Mucosa of descending colon (tissue), 3 donors: ENCODE data around the gene MRC1. TPM values are rescaled to one million over a fixed set of nuclear protein-coding genes. Genes with fewer than 3 reads are reported as not detected.

Experiments used
- ATAC-seq: fragments of 200-7000 bp; cut with Tn5 transposase; one replicate; pipeline ENCODE4 v1.9.1; 2020; ENCODE audit warnings: mild to moderate bottlenecking, moderate library complexity
- DNase-seq, 3 donors: peaks; one replicate each; pipeline ENCODE4 v3.0.0-alpha.2; 2020
- H3K36me3 ChIP-seq: fragments of 200-600 bp; one replicate; pipeline ENCODE4 v1.8.0; 2021; ENCODE audit warnings: low read depth, mild to moderate bottlenecking
- H3K4me1 ChIP-seq: fragments of 200-600 bp; one replicate; pipeline ENCODE4 v1.8.0; 2021; ENCODE audit warnings: low read depth, mild to moderate bottlenecking
- H3K4me3 ChIP-seq: fragments of 200-600 bp; one replicate; pipeline ENCODE4 v1.8.0; 2021; ENCODE audit warnings: mild to moderate bottlenecking
- H3K9me3 ChIP-seq: fragments of 200-600 bp; one replicate; pipeline ENCODE4 v1.8.0; 2021; ENCODE audit warnings: mild to moderate bottlenecking
- intact Hi-C, 2 donors: fragments of 100-400 bp; cut with DNase I in 1 of 2; cut with micrococcal nuclease in 1 of 2; formaldehyde crosslinking; loops; one replicate each; pipeline versions ENCODE4 v1.11.0 to v1.11.1; 2022; cut with DNase I, micrococcal nuclease
- total RNA-seq, 3 donors: library from RNA; stranded (reverse); fragmentation: NEBNext Ultra II Directional in 2 of 3; extraction: Animal tissue kit (Norgen Biotek cat#: 25700) in 2 of 3; gene quantifications; one replicate each; pipeline versions ENCODE4 v1.2.1 to v1.2.4, GENCODE V29; 2021 to 2023
- TF ChIP-seq, protein P1 (sequence below): fragments of 200-600 bp; IDR thresholded peaks from one replicate; pipeline ENCODE4 v1.8.0; 2022; ENCODE audit warnings: antibody characterized with exemption, mild to moderate bottlenecking
- donor health status: DM: no; HTN: no; CAD: no; lungs with moderate emphysema.
- donor health status: DM: no; HTN: no; CAD: no.
- donor health status: DM: no; HTN: yes; CAD: no.

MRC1 gene
- total RNA-seq, 3 donors from 2014 or later: 6.9 to 48.4 (median 43.0) TPM

DNA sequence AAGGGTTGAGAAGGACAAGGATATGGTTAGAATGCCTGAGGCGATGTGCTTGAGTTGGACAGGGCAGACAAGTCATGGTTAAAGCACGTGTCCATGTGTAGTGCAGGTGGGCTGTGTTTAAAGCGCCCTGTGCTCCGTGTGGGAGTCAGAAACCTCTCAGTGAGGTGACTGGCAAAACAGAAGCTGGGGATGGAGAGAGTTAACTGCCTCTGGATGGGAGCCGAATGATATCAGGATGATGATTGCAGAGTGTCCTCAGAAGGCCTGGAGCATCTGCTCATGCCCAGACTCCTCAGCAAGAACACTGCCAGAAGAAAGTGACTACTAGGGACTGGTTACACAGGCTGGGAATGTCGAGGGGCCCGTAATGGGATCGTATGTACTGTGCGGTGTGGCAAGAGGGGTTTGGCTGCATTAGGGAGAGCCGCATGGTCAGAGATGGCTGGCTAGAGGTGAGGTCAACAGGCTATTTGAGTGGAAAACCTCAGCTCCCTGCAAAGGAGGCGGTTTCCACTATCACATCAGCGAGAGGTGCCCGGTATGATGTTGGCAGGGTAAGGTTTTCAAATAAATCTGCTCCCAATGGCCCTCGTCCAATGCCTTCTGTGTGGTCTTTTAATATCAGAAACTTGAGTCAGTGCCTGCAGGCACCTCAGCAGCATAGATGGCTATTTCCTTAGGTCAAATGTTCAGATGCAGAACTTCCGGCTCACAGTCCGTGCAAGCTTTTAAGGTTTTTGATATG is 26.1 kb upstream of the MRC1 start:
- intact Hi-C loops: no loop called here
- no peak for DNase-seq
- Histone ChIP-seq H3K9me3 (no peaks in the 10 kb centered on the region), H3K36me3 (no peaks in the 10 kb centered on the region), H3K4me1 (peaks cover 2% of the 10 kb centered on the region), H3K4me3 (no peak overlapping the region)
- TF ChIP-seq, protein P1, sequence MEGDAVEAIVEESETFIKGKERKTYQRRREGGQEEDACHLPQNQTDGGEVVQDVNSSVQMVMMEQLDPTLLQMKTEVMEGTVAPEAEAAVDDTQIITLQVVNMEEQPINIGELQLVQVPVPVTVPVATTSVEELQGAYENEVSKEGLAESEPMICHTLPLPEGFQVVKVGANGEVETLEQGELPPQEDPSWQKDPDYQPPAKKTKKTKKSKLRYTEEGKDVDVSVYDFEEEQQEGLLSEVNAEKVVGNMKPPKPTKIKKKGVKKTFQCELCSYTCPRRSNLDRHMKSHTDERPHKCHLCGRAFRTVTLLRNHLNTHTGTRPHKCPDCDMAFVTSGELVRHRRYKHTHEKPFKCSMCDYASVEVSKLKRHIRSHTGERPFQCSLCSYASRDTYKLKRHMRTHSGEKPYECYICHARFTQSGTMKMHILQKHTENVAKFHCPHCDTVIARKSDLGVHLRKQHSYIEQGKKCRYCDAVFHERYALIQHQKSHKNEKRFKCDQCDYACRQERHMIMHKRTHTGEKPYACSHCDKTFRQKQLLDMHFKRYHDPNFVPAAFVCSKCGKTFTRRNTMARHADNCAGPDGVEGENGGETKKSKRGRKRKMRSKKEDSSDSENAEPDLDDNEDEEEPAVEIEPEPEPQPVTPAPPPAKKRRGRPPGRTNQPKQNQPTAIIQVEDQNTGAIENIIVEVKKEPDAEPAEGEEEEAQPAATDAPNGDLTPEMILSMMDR: no peak
- ATAC-seq: peak; percentile 23

DNA sequence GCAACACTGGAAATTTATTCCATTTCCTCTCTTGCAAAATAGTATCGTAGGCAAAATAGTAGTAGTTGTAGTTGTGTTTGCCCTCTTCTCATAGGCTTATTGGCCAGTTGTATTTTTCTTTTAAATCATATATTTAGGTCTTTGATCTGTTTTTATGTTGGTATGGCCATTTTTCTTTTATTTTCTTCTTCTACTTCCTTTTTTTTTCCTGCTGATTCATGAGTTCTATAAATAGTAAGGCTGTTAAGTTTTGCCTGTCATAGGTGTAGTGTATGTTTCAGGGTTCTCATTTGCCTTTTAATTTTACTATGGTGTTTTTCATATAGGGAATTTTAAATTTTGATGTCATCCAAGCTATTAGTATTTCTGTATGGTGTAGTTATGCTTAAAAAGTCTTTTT is 25.4 kb upstream of the MRC1 start:
- TF ChIP-seq, protein P1: no peak
- Histone ChIP-seq H3K4me1 (peaks cover 2% of the 10 kb centered on the region), H3K9me3 (no peaks in the 10 kb centered on the region), H3K4me3 (no peak overlapping the region), H3K36me3 (no peaks in the 10 kb centered on the region)
- intact Hi-C loops: no loop called here
- ATAC-seq (peak; percentile 14), DNase-seq (no peak)

DNA sequence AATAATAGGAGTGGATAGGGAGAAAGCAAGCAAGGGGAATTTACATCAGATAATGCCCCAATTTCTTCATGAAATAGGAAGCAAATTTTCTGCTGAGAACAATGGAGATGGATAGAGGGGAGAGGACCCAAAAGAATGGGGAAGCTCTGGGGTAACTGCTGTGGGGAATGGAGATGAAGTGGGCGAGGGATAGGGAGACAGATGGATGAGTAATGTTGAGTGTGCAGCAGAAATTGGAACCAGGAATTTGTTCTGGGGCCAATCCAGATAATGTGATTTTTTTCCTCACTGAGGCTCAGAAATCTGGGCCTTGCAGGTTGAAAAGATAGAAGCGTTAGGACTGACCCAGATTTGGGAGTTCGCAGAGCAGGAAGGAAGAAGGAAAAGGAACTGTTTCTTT is 24.5 kb upstream of the MRC1 start:
- ATAC-seq (no peak), DNase-seq (no peak)
- Histone ChIP-seq H3K4me1 (peaks cover 2% of the 10 kb centered on the region), H3K9me3 (no peaks in the 10 kb centered on the region), H3K4me3 (no peak overlapping the region), H3K36me3 (no peaks in the 10 kb centered on the region)
- intact Hi-C loops: no loop called here
- TF ChIP-seq, protein P1: no peak

DNA sequence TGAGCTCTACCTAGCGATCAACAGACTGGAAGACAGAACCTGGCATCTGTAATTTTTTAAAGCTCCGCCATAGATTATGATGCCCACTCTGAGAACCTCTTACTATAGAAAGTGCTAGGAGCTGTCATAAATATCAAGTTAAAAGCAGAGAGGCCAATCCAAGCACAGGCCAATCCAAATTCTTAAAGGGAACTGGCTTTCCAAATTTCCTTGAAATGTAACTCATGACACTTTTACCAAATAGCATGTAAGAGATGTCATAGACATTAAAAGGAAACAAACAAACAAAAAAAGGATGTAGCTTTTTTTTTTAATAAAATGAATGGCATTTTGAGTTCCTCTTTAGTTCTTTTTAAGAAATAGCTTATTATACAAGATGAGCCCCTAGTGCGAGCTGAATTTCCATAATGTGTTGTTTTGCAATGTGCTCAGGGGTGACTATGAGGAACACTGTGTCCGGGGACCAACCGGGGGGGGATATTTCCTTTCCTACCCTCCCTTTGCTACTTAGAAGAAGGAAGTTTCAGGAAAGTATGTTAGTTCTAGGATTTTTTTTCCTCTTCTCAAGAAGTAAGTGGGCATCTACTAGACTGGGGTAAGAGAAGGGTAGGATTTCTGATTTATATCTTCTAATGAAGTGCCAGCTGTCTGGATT is 23.7 kb upstream of the MRC1 start:
- DNase-seq (no peak), ATAC-seq (no peak)
- H3K4me3 ChIP-seq: no peak overlapping the region
- H3K36me3 ChIP-seq: no peaks in the 10 kb centered on the region
- H3K4me1 ChIP-seq: peaks cover 2% of the 10 kb centered on the region
- TF ChIP-seq, protein P1: no peak
- intact Hi-C loops: no loop called here
- no peaks in the 10 kb centered on the region for H3K9me3 ChIP-seq

DNA sequence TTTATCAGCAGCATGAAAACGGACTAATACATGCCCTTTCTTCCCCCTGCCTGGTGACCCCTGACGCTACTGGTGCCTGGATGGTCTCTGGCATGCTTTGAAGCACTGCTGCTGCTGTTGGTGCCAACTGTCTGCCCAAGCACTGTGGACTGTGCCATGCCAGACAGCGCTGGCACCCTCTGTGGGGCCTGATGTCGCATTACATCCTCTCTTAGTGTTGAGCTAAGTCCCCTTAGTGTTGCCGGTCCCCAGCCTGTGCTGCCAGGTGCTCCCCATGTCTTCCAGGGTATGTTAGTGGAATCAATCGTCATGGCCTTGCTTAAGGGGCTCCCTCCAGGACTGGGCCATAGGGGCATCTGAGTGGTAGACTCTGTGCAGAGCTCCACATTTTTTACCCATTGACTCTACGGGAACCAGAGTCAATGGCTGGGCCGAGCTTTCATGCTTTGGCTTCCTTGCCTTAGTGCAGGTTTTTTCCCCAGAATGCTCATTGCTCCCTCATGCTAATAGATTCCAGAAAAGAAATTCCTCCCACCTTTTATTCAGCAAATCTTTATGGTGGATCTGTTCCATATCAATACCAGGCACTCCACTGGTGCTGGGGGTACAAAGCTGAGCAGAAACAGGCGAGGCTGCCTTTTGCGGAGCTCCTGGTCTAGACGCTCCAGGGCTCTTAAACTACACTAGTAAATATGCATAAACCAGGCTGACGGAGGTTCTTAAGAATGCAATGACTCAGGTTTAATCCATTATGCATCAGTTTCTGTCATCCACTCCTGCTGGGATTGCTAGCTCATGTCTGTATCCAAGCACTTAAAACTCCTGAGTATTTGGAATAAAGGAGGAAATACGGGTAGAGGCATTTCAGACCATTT is 21.8 kb upstream of the MRC1 start:
- intact Hi-C loops: no loop called here
- H3K36me3 ChIP-seq: no peaks in the 10 kb centered on the region
- DNase-seq: no peak
- H3K4me3 ChIP-seq: no peak overlapping the region
- H3K4me1 ChIP-seq: peaks cover 2% of the 10 kb centered on the region
- peak; percentile 35 for ATAC-seq
- TF ChIP-seq, protein P1: no peak
- no peaks in the 10 kb centered on the region for H3K9me3 ChIP-seq
